ENCODE results near the gene CTTNBP2. TPM values are rescaled to one million over a fixed set of nuclear protein-coding genes. Genes with fewer than 3 reads are reported as not detected.

CTTNBP2 gene
- total RNA-seq, 1 donor from 2014 or later, result 0.18 TPM

- DNase-seq, result no peak
- Mint-ChIP-seq H3K36me3 (ENCODE audit: low read depth) (no peaks in the 10 kb centered on the region), H3K9me3 (no peaks in the 10 kb centered on the region), H3K4me1 (no peaks in the 10 kb centered on the region), H3K4me3 (no peak overlapping the region), H3K27me3 (peaks cover 5% of the 10 kb centered on the region), H3K27ac (no peak overlapping the region)
- ATAC-seq (ENCODE audit: low read depth), result no peak
- intact Hi-C loops (cut with micrococcal nuclease), result no loop called here
- no peak for TF ChIP-seq CTCF (IDR thresholded peaks at IDR 0.05)
- CTCF ChIA-PET, result no interaction called here
- POLR2A ChIA-PET, result no interaction called here
Observed at GRCh38 chr7:117800841-117801240, 72.4 kb downstream of the CTTNBP2 start.

DNA sequence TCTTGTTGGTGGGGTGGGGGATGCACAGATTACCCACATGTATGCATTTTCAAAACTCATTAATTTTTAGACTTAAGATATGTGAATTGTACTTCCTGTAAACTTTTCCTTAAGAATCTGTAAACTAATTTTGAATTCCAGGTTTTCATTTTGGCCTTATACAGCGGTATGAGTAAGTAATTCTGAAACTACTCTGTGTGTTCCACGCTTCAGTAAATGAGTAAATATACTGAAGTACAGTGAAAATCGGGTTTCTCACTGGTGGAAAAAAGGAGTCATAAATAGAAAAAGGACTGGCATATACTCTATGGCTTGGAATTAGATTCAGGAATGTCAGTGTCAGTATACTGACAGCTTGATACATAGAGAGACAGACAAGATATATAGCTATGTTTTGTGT, 72.8 kb downstream of the CTTNBP2 start:
- Mint-ChIP-seq H3K27me3 (peaks cover 4% of the 10 kb centered on the region), H3K36me3 (ENCODE audit: low read depth) (no peaks in the 10 kb centered on the region), H3K4me1 (no peaks in the 10 kb centered on the region), H3K27ac (no peak overlapping the region), H3K4me3 (no peak overlapping the region), H3K9me3 (no peaks in the 10 kb centered on the region)
- no peak for TF ChIP-seq CTCF (IDR thresholded peaks at IDR 0.05)
- ATAC-seq (ENCODE audit: low read depth), result no peak
- no peak for DNase-seq
- ChIA-PET POLR2A (no interaction called here), CTCF (no interaction called here)
- intact Hi-C loops (cut with micrococcal nuclease), result no loop called here

- intact Hi-C loops (cut with micrococcal nuclease), result no loop called here
- CTCF ChIA-PET, result no interaction called here
- POLR2A ChIA-PET, result no interaction called here
- Mint-ChIP-seq H3K4me1 (peaks cover 4% of the 10 kb centered on the region), H3K27me3 (peaks cover 4% of the 10 kb centered on the region), H3K36me3 (ENCODE audit: low read depth) (no peaks in the 10 kb centered on the region), H3K27ac (no peak overlapping the region), H3K9me3 (no peaks in the 10 kb centered on the region), H3K4me3 (no peak overlapping the region)
- no peak for TF ChIP-seq CTCF (IDR thresholded peaks at IDR 0.05)
- ATAC-seq (ENCODE audit: low read depth) (no peak), DNase-seq (no peak)
Observed at GRCh38 chr7:117796889-117797288, 76.4 kb downstream of the CTTNBP2 start.

DNA sequence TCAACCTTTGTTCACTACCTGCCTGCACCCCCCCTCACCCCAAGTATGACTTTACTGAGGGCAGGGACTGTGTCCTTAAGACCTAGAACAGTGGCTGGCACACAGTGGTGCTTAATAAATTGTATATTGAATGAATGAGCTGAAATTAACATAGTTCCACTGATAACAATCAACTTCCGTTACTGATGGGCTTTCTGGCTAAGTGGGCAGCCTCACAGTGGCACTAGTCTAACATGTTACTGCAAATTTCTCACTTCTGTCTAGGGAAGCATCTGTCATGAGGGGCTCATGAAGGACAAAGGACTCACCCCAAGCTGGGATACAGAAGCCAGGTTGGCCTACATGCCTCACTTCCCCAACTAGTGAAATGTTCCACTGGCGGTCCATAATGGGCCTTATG, 79.3 kb downstream of the CTTNBP2 start:
- ChIA-PET POLR2A (no interaction called here), CTCF (no interaction called here)

DNA sequence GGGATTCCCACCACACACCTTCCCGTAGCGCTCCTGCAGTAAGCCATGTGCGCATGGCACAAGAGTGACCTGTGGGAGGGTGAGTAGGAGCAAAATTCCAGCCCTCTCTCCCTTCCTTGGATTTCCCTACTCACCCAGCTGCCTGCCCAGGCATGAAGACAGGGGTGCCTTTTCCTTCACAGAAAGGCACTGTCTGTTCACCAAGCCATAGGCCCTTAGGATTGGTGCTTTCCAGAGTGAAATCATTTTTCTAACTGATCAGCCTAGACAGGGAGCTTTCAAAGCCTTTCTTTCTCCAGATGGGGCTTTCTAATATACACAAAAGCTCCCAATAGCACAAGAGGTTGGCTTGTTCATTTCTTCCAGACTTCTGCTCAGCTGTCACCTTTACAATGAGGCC, 79.7 kb downstream of the CTTNBP2 start:
- intact Hi-C loops (cut with micrococcal nuclease), result no loop called here
- CTCF ChIA-PET, result no interaction called here
- Mint-ChIP-seq H3K36me3 (ENCODE audit: low read depth) (no peaks in the 10 kb centered on the region), H3K4me3 (no peak overlapping the region), H3K4me1 (peaks cover 4% of the 10 kb centered on the region), H3K27me3 (peaks cover 8% of the 10 kb centered on the region), H3K9me3 (no peaks in the 10 kb centered on the region), H3K27ac (no peak overlapping the region)
- POLR2A ChIA-PET, result no interaction called here
- TF ChIP-seq CTCF (IDR thresholded peaks at IDR 0.05), result no peak
- ATAC-seq (ENCODE audit: low read depth) (no peak), DNase-seq (no peak)

More for the DNA sequence above, 79.3 kb downstream of the CTTNBP2 start:
- intact Hi-C loops (cut with micrococcal nuclease), result no loop called here
- no peak overlapping the region for H3K4me3 Mint-ChIP-seq
- no peaks in the 10 kb centered on the region for H3K9me3 Mint-ChIP-seq
- DNase-seq (no peak), ATAC-seq (ENCODE audit: low read depth) (no peak)
- peaks cover 8% of the 10 kb centered on the region for H3K27me3 Mint-ChIP-seq
- no peaks in the 10 kb centered on the region for H3K36me3 Mint-ChIP-seq (ENCODE audit: low read depth)
- TF ChIP-seq CTCF (IDR thresholded peaks at IDR 0.05), result no peak
- no peak overlapping the region for H3K27ac Mint-ChIP-seq
- peaks cover 4% of the 10 kb centered on the region for H3K4me1 Mint-ChIP-seq

Data from activated B cell treated with CpG ODN at 0.5 μM for 24 hours (primary cell).